GM21447 (cell line): ENCODE results near the gene FAIM2.

ENCODE experiments used
- ATAC-seq: cut with Tn5 transposase; IDR thresholded peaks from one replicate; pipeline ENCODE4 v1.9.1; 2021; ENCODE audit not compliant: unreplicated experiment

Gene FAIM2

GRCh38 chr12:49827401-49828099 is 76.2 kb downstream of the FAIM2 start:
- peak; percentile 15 for ATAC-seq

DNA sequence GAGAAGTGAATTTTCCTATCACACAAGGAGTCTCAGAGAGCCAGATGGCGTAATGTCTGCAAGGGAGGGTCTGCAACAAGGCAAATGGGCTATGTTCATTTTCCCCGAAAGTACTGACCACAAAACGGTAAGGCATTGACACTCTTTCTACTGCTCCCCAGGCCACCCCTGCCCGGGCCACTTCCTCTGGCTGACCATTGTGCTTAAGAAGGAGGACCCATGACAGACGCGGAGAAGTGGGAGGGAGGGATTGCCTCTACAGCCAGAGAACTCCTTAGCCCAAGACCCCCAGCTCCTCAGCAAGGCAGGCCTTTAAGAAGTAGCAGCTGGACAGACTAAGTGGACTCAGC is 76.7 kb downstream of the FAIM2 start:
- ATAC-seq = no peak

DNA sequence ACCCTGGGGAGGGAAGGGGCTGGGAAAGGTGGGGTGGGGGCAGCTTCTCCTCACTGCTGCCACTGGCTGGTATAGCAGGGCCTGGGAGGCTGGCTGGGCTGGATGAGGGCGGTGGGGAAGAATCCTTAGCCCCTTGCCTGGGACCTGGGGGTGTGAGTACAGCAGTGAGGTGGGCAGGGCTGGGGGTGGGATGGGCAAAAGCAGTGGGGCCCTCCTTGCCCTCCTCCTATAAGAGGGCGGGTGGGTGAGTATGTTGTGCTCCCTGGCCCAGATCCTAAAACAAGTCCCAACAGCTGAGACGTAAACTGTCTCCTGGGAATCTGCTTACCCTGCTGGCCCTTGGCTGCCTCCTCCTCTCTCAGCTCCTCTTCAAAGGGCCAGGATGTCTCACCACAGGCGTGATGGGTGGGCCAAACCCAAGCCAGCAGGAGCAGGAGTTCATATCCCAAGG is 77.7 kb downstream of the FAIM2 start:
- no peak for ATAC-seq

DNA sequence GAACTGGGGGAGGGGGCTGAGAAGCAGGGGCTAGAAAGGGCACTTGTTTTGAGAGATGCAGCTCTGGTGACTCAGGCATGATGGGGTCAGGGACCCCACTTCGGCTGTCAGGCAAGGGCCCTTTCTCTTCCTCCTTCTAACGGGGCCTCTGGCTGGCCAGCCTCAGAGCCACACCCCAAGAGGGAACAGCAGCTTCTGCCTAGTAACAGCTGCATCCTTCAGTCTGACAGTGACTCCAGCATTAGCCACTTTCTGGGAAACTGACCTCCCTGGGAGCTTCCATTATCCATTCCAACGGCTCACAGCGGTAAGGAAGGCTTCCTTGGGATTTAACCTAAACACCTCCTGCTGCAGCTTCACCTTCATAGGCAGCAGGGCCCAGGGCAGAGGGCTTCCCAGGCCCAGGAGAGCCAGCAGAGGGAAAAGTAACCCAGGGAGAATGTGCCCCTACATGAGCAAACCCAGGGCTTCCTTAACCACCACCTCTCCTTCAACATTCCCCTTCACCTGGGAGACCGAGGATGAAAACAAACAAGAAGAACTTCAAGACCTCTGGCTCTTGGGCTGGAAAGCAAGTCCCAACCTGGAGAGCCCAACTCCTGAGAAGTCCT is 78.2 kb downstream of the FAIM2 start:
- no peak for ATAC-seq

GRCh38 chr12:49824895-49825294 is 78.8 kb downstream of the FAIM2 start:
- ATAC-seq = no peak

DNA sequence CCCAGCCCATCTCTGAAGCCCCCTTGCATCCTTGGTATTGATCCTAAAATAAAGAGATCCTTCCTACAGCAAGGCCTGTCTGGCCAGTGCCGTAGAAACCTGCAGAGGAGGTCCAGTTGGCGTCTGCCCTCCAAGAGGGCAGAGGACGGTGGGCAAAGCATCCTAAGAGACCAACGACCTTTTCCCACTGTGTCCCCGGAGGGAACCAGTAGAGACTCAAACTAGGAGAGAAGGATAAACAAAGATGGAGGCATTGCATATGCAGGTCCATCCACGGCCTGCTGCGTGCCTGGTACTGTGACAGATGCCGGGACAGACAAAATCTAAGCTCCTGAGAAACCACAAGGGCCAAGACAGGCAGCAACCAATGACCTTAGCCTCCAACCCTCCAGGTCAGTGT is 79.3 kb downstream of the FAIM2 start:
- ATAC-seq = no peak

GRCh38 chr12:49823951-49824350 is 79.7 kb downstream of the FAIM2 start:
- no peak for ATAC-seq

DNA sequence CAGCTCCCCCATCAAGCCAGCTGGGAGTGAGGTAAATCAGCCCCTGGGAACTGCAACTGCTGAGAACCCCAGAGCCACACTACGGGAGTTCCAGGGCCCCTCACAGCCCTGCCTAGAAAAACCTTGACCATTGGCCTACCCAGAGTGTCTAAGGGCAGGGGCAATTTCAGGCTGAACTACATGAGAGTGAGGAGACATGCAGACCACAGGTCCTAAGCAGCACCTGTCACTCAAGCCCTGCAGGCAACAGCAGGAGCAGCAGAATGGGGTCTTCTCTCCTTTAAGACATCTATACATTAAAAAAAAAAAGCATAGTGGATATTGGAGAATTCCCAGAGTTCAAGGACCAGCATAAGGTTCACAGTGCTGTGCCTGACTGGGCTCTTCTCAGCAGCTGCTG is 80.3 kb downstream of the FAIM2 start:
- no peak for ATAC-seq

DNA sequence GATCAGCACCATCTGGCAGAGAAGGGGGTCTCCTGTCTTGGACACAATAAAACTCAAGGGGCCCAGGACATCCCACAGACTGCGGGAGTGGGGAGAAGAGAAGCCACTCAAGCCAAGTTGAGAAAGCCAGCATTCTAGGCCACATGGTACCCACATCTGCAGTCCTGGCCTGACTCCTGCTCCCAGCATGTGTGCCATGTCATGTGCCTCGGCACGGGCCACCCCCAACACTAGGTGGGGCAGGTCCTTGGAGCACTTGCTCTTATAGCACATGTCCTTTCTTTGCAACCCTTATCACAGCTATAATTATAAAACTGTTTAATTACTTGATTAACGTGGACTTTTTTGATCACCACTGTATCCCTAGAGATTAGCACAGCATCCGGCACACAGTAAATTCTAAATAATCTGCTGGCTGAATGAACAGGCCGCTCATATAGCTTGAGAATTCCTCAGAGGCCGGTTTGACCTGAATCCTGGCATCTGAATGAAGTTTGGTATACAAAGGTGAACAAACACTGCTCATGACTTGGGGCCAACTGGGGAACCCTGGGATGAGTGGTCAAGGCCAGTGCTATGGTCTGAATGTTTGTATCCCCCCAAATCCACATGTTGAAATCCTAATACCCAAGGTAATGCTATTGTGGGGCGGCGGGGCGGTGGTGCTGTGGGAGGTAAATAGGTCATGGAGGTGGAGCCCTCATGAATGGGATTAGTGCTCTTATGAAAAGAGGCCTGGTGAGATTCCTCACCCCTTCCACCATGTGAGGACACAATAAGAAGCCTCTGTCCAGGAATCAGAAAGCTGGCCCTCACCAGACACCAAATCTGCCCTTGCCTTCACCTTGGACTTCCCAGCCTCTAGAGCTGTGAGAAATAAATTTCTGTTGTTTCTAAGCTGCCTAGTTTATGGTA is 82.1 kb downstream of the FAIM2 start:
- ATAC-seq = no peak

GRCh38 chr12:49819786-49820185 is 83.9 kb downstream of the FAIM2 start:
- no peak for ATAC-seq

- ATAC-seq = no peak
Observed at GRCh38 chr12:49818241-49818895, 85.3 kb downstream of the FAIM2 start.
